HEK293T (cell line): ENCODE results near the gene PHACTR3.

Experiments used
- ARNT ChIP-seq: fragments of 450-650 bp; IDR thresholded peaks from 2 replicates; pipeline ENCODE4 v1.6.1; 2017; ENCODE audit warnings: mild to moderate bottlenecking
- CTBP1 ChIP-seq: fragments of 450-650 bp; IDR thresholded peaks from 2 replicates; pipeline ENCODE4 v1.6.1; 2016; ENCODE audit warnings: borderline replicate concordance
- ELF4 ChIP-seq: fragments of 450-650 bp; IDR thresholded peaks from 2 replicates; pipeline ENCODE4 v1.6.1; 2017; ENCODE audit warnings: antibody characterized with exemption
- FOXK2 ChIP-seq: fragments of 450-650 bp; IDR thresholded peaks from 2 replicates; pipeline ENCODE4 v1.6.1; 2016; ENCODE audit warnings: mild to moderate bottlenecking
- FOXM1 ChIP-seq: fragments of 450-650 bp; IDR thresholded peaks from 2 replicates; pipeline ENCODE4 v1.6.1; 2017; ENCODE audit warnings: mild to moderate bottlenecking, borderline replicate concordance
- NFRKB ChIP-seq: fragments of 450-650 bp; IDR thresholded peaks from 2 replicates; pipeline ENCODE4 v1.6.1; 2016; ENCODE audit warnings: mild to moderate bottlenecking, moderate library complexity
- SP1 ChIP-seq: fragments of 450-650 bp; IDR thresholded peaks from 2 replicates; pipeline ENCODE4 v1.6.1; 2017
- SUZ12 ChIP-seq: fragments of 450-650 bp; IDR thresholded peaks from 2 replicates; pipeline ENCODE4 v1.6.1; 2016; ENCODE audit warnings: mild to moderate bottlenecking
- TARDBP ChIP-seq: fragments of 450-650 bp; IDR thresholded peaks from 2 replicates; pipeline ENCODE4 v1.6.1; 2016
- ZNF384 ChIP-seq: fragments of 450-650 bp; IDR thresholded peaks from 2 replicates; pipeline ENCODE4 v1.6.1; 2016

GRCh38 chr20:59701236-59701635, 96.9 kb downstream of the PHACTR3 start:
- TF ChIP-seq FOXK2: no peak
- TF ChIP-seq SUZ12: no peak
- no peak for TF ChIP-seq ELF4
- TF ChIP-seq SP1: no peak
- TF ChIP-seq TARDBP: no peak
- TF ChIP-seq ARNT: no peak
- TF ChIP-seq NFRKB: no peak
- TF ChIP-seq CTBP1: no peak
- TF ChIP-seq FOXM1: no peak
- no peak for TF ChIP-seq ZNF384
